ENCODE data around the gene SPPL2C. TPM values are rescaled to one million over a fixed set of nuclear protein-coding genes. Genes with fewer than 3 reads are reported as not detected.

SPPL2C gene
- total and polyA plus RNA-seq, 2 of the 13 experiments (the other 11 are each of a cell fraction or from before 2014, with no cell fraction given): not detected

GRCh38 chr17:45857977-45858708, 13.5 kb downstream of the SPPL2C start (continued):
- TF ChIP-seq ZNF646 (CRISPR knock-in tag; IDR thresholded peaks at IDR 0.05) (no peak), FOXA1 (IDR thresholded peaks at IDR 0.05) (no peak), FOXA1 (CRISPR knock-in tag; IDR thresholded peaks at IDR 0.05) (no peak), MAX (IDR thresholded peaks at IDR 0.05) (no peak), ZNF670 (CRISPR knock-in tag; IDR thresholded peaks at IDR 0.05; ENCODE audit: borderline replicate concordance) (no peak), ZNF83 (CRISPR knock-in tag; IDR thresholded peaks at IDR 0.05; ENCODE audit: borderline replicate concordance) (no peak), XRCC5 (optimal IDR thresholded peaks at IDR 0.05; ENCODE audit: low read length) (peak; percentile 78), ZNF431 (CRISPR knock-in tag; IDR thresholded peaks at IDR 0.05; ENCODE audit: borderline replicate concordance, low read depth) (0 out of 2 replicates have a peak, but pooled peaks have one; percentile 62), ZNF512B (CRISPR knock-in tag; IDR thresholded peaks at IDR 0.05; ENCODE audit: borderline replicate concordance) (no peak), TCF7 (IDR thresholded peaks at IDR 0.05; ENCODE audit: low read depth) (no peak), ZNF879 (CRISPR knock-in tag; IDR thresholded peaks at IDR 0.05) (no peak), ZNF335 (CRISPR knock-in tag; IDR thresholded peaks at IDR 0.05) (peak; percentile 91), NAIF1 (CRISPR knock-in tag; IDR thresholded peaks at IDR 0.05; ENCODE audit: borderline replicate concordance) (no peak), ZKSCAN1 (IDR thresholded peaks at IDR 0.05; ENCODE audit: low read length) (no peak), ZNF577 (CRISPR knock-in tag; IDR thresholded peaks at IDR 0.05; ENCODE audit: borderline replicate concordance, low read depth) (no peak), GLI4 (CRISPR knock-in tag; IDR thresholded peaks at IDR 0.05; ENCODE audit: borderline replicate concordance) (no peak; the same call in 1 of the 2 replicates), ZMYM2 (CRISPR knock-in tag; IDR thresholded peaks at IDR 0.05) (no peak), PLRG1 (conservative IDR thresholded peaks at IDR 0.05) (no peak), ZNF878 (CRISPR knock-in tag; IDR thresholded peaks at IDR 0.05) (peak; percentile 69; the same call in 1 of the 2 replicates), ZZZ3 (CRISPR knock-in tag; IDR thresholded peaks at IDR 0.05; ENCODE audit: borderline replicate concordance) (no peak), KAT7 (CRISPR knock-in tag; IDR thresholded peaks at IDR 0.05; ENCODE audit: borderline replicate concordance) (no peak), ZNF33A (CRISPR knock-in tag; IDR thresholded peaks at IDR 0.05; ENCODE audit: borderline replicate concordance) (no peak)

All from HepG2 (cell line).